PC-3 (cell line): ENCODE data around the gene SH3RF2. TPM values are rescaled to one million over a fixed set of nuclear protein-coding genes. Genes with fewer than 3 reads are reported as not detected.

Experiments
- ATAC-seq: fragments of 200-7000 bp; cut with Tn5 transposase; 2 replicates; pipeline ENCODE4 v1.9.1; 2020; ENCODE audit warnings: mild to moderate bottlenecking, moderate library complexity
- BruUV-seq: library from RNA; stranded (reverse); fragments of 400-500 nt; replicated peaks from 2 replicates; lab custom pipeline; 2021; lab: Mats Ljungman, UMichigan
- CTCF ChIA-PET: fragments of 300-600 bp; sonication (Branson Sonifier 250); formaldehyde crosslinking; loops from one replicate; lab custom pipeline; 2022; ENCODE audit warnings: antibody characterized with exemption; lab: Charles Lee
- POLR2A ChIA-PET: fragments of 300-600 bp; sonication (Branson Sonifier 250); formaldehyde crosslinking; loops from one replicate; lab custom pipeline; 2022; ENCODE audit warnings: antibody characterized with exemption; ENCODE audit not compliant: unreplicated experiment; lab: Charles Lee
- DNase-seq: peaks from one replicate; pipeline ENCODE4 v3.0.0-alpha.2; 2015
- H2AFZ ChIP-seq: fragments of 300-600 bp; sonication (generic); 2 replicates; pipeline ENCODE4 v1.6.0; 2016; ENCODE audit warnings: antibody characterized with exemption, low read length
- H3F3A ChIP-seq: fragments of 300-600 bp; sonication (generic); one replicate; pipeline ENCODE4 v1.6.0; 2017; ENCODE audit warnings: antibody characterized with exemption, low read length, control low read depth, mild to moderate bottlenecking; ENCODE audit not compliant: unreplicated experiment
- H3K27ac ChIP-seq: fragments of 300-600 bp; sonication (generic); 2 replicates; pipeline ENCODE4 v1.5.1; 2016; ENCODE audit warnings: mild to moderate bottlenecking, low read length
- H3K27me3 ChIP-seq: fragments of 300-600 bp; sonication (generic); 2 replicates; pipeline ENCODE4 v1.6.1; 2016; ENCODE audit warnings: low read length, mixed read lengths
- H3K36me3 ChIP-seq: fragments of 300-600 bp; sonication (generic); 2 replicates; pipeline ENCODE4 v1.6.1; 2016; ENCODE audit warnings: low read depth, mixed run types, low read length, mixed read lengths
- H3K4me1 ChIP-seq: fragments of 300-600 bp; sonication (generic); 2 replicates; pipeline ENCODE4 v1.5.1; 2016; ENCODE audit warnings: low read length; ENCODE audit not compliant: insufficient read depth
- H3K4me2 ChIP-seq: fragments of 300-600 bp; sonication (generic); 2 replicates; pipeline ENCODE4 v1.6.0; 2016; ENCODE audit warnings: low read length
- H3K4me3 ChIP-seq: fragments of 300-600 bp; sonication (generic); 2 replicates; pipeline ENCODE4 v1.5.1; 2016; ENCODE audit warnings: mild to moderate bottlenecking, low read length, mixed read lengths
- H3K79me2 ChIP-seq: fragments of 300-600 bp; sonication (generic); 2 replicates; pipeline ENCODE4 v1.6.1; 2017; ENCODE audit warnings: low read length, mixed read lengths
- H3K9ac ChIP-seq: fragments of 300-600 bp; sonication (generic); 2 replicates; pipeline ENCODE4 v1.6.0; 2016; ENCODE audit warnings: mild to moderate bottlenecking, low read length
- H3K9me2 ChIP-seq: fragments of 300-600 bp; sonication (generic); replicated peaks from 2 replicates; pipeline ENCODE4 v1.6.1; 2016; ENCODE audit warnings: mixed run types, low read length, mixed read lengths
- H3K9me3 ChIP-seq: fragments of 300-600 bp; sonication (generic); 2 replicates; pipeline ENCODE4 v1.6.1; 2016; ENCODE audit warnings: low read length, mixed read lengths
- H4K20me1 ChIP-seq: fragments of 300-600 bp; sonication (generic); 2 replicates; pipeline ENCODE4 v1.6.1; 2016; ENCODE audit warnings: low read length, mixed read lengths
- EZH2 ChIP-seq: fragments of 300-600 bp; sonication (generic); IDR thresholded peaks from one replicate; pipeline ENCODE4 v1.6.1; 2017; ENCODE audit warnings: antibody characterized with exemption, mild to moderate bottlenecking, low read length; ENCODE audit not compliant: unreplicated experiment
- EZH2phosphoT487 ChIP-seq: fragments of 300-600 bp; sonication (generic); IDR thresholded peaks from 2 replicates; pipeline ENCODE4 v1.6.1; 2018; ENCODE audit warnings: mild to moderate bottlenecking, antibody characterized with exemption, low read length, borderline replicate concordance
- intact Hi-C: fragments of 100-400 bp; cut with micrococcal nuclease; formaldehyde crosslinking; loops from 2 replicates; pipeline ENCODE4 v1.9.0; 2023
- total RNA-seq: library from RNA; depleted of rRNA; stranded (reverse); fragments of >200 nt; gene quantifications from 2 replicates; pipeline ENCODE4 v1.2.3, GENCODE V29; 2014
- TF ChIP-seq, protein P1 (sequence below): fragments of 300-600 bp; sonication (generic); conservative IDR thresholded peaks from 2 replicates; pipeline ENCODE4 v1.5.1; 2017; ENCODE audit warnings: antibody characterized with exemption, low read depth, mild to moderate bottlenecking, low read length

The SH3RF2 gene
- total RNA-seq, 1 experiment from 2014 or later: 5.9 TPM

DNA sequence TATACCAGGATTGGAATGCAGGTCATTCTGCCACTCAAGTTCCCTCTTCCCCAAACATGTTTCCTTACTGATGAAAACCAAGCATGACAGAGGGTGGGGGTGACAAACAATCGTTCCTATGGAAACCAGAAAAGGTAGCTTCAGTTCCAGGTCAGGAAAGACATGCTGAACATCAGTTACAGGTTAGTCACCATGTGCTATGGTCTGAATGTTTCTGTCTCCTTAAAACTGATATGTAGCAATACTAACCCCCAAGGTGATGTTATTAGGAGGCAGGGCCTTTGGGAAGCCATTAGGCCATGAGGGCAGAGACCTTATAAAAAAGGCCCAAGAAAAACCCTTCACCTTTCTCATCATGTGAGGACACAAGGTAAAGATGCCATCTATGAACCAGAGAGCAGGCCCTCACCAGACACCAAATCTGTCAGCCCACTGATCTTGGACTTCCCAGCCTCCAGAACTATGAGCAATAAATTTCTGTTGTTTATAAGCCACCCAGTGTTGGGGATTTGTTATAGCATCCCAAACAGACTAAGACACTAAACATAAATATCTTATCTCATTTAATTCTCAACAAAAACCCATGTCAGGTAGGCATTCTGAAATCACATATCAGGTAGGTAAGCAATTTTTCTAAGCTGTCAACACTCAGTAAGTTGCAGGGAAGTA lies 15.7 kb upstream of the SH3RF2 start:
- ChIA-PET POLR2A (no interaction called here), CTCF (no interaction called here)
- Histone ChIP-seq H3K9me3 (no peaks in the 10 kb centered on the region), H3K27ac (no peak overlapping the region), H3K36me3 (no peaks in the 10 kb centered on the region), H3K4me2 (no peak overlapping the region), H3K79me2 (no peaks in the 10 kb centered on the region), H2AFZ (no peak overlapping the region), H3F3A (no peaks in the 10 kb centered on the region), H3K4me1 (peaks cover 19% of the 10 kb centered on the region), H4K20me1 (no peaks in the 10 kb centered on the region), H3K27me3 (no peaks in the 10 kb centered on the region), H3K9me2 (no peaks in the 10 kb centered on the region), H3K4me3 (no peak overlapping the region), H3K9ac (no peak overlapping the region)
- intact Hi-C loops: no loop called here
- ATAC-seq (no peak), DNase-seq (no peak)
- TF ChIP-seq EZH2 (no peak), EZH2phosphoT487 (no peak)
- TF ChIP-seq, protein P1, sequence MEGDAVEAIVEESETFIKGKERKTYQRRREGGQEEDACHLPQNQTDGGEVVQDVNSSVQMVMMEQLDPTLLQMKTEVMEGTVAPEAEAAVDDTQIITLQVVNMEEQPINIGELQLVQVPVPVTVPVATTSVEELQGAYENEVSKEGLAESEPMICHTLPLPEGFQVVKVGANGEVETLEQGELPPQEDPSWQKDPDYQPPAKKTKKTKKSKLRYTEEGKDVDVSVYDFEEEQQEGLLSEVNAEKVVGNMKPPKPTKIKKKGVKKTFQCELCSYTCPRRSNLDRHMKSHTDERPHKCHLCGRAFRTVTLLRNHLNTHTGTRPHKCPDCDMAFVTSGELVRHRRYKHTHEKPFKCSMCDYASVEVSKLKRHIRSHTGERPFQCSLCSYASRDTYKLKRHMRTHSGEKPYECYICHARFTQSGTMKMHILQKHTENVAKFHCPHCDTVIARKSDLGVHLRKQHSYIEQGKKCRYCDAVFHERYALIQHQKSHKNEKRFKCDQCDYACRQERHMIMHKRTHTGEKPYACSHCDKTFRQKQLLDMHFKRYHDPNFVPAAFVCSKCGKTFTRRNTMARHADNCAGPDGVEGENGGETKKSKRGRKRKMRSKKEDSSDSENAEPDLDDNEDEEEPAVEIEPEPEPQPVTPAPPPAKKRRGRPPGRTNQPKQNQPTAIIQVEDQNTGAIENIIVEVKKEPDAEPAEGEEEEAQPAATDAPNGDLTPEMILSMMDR: no peak
- no TSS peak for BruUV-seq

DNA sequence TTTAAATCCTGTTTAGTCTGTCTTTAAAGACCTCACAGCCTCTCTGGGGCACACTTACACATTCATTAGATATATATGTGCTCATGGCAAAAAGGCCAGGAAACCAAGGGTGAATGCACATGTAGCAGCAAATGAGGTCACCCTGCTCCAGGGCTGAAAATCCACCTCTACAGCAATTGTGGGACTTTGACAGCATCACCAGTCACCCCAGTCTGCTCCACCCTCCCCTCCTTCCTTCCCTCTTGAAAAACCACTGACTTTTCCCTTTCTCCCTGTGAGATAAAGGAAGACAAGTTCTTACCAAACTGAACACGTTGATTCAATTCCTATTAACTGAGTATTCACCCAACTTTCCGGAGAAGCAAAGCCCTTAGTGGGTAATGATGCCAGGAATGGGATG lies 15.2 kb upstream of the SH3RF2 start:
- no peak for ATAC-seq

DNA sequence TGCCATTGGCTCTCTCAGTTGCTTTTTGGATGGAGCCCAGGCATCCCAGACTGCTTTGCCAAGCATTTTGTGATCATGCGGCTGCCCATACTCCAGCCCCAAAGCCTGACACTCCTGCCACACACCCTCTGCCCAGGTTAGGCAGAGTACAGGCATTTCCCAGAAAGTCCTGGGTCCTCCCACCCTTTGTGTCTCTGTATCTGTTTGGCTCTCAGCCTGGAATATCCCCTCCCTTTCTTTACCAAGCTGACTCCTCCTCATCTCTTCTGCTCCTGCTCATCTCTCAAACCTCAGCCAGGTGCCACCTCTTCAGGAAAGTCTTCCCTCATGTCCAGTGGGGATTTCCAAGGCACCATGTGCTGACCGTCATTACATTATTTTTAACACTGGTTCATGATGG lies 14.3 kb upstream of the SH3RF2 start:
- Histone ChIP-seq H3K4me3 (no peak overlapping the region), H3K4me2 (no peak overlapping the region), H4K20me1 (no peaks in the 10 kb centered on the region), H2AFZ (no peak overlapping the region), H3K27ac (no peak overlapping the region), H3F3A (no peaks in the 10 kb centered on the region), H3K4me1 (peaks cover 22% of the 10 kb centered on the region), H3K27me3 (no peaks in the 10 kb centered on the region), H3K36me3 (no peaks in the 10 kb centered on the region), H3K9ac (no peak overlapping the region), H3K9me3 (no peaks in the 10 kb centered on the region), H3K79me2 (no peaks in the 10 kb centered on the region), H3K9me2 (no peaks in the 10 kb centered on the region)
- POLR2A ChIA-PET: no interaction called here
- no peak for ATAC-seq
- DNase-seq: no peak
- CTCF ChIA-PET: no interaction called here
- BruUV-seq: no TSS peak
- intact Hi-C loops: no loop called here
- TF ChIP-seq EZH2: no peak
- TF ChIP-seq EZH2phosphoT487: no peak
- TF ChIP-seq, protein P1: no peak

More for the DNA sequence above, 15.2 kb upstream of the SH3RF2 start:
- Histone ChIP-seq H3K4me2 (no peak overlapping the region), H3K9me3 (no peaks in the 10 kb centered on the region), H3K27ac (no peak overlapping the region), H4K20me1 (no peaks in the 10 kb centered on the region), H3K4me3 (no peak overlapping the region), H3K9me2 (no peaks in the 10 kb centered on the region), H3K4me1 (peaks cover 23% of the 10 kb centered on the region), H3K27me3 (no peaks in the 10 kb centered on the region), H3K9ac (no peak overlapping the region), H3K36me3 (no peaks in the 10 kb centered on the region), H2AFZ (no peak overlapping the region), H3F3A (no peaks in the 10 kb centered on the region), H3K79me2 (no peaks in the 10 kb centered on the region)
- intact Hi-C loops: no loop called here
- peak; percentile 8 for DNase-seq
- no TSS peak for BruUV-seq
- TF ChIP-seq EZH2phosphoT487 (no peak), EZH2 (no peak)
- TF ChIP-seq, protein P1: no peak
- ChIA-PET CTCF (no interaction called here), POLR2A (no interaction called here)
